GM12801 (cell line): ENCODE measurements around the gene EPHA2.

Experiments used
- TF ChIP-seq, protein P1 (sequence below): IDR thresholded peaks from one replicate; pipeline ENCODE4 v1.5.1; 2011; ENCODE audit warnings: control low read depth; ENCODE audit not compliant: insufficient read length; ENCODE audit errors: extremely low read depth

EPHA2 gene

DNA sequence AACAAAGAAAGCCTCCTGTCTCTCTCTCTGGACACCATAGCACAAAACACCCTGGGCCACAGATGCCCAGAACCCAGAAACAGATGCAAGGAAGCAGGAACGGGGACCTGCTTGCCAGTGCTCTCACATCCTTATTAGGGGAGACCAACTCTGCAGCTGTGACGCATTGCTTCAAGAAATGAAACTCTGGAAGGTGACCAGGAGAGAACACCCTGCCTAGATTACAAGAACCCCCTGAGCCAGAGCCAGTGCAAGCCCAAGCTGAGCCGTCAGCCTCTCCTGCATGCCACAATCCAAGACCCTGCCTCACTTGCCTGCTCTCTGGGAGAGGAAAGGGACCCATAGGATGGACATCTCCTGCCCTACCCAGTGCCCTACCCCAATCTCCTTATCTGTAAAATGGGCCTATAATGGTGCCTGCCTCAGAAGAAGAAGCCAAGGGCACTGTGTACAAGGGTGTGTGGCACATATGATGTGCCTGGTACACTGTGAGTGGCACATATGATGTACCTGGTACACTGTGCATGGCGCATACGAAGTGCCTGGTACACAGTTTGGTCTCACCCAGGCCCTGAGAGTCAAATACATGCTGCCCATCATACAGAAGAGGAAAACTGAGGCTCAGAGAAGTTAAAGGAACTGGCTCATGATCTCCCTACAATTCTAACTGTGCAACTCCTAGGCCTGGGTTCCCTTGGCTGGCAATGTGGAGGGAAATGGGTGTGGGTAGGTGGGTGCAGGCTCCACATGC is 65.6 kb downstream of the EPHA2 start:
- TF ChIP-seq, protein P1, sequence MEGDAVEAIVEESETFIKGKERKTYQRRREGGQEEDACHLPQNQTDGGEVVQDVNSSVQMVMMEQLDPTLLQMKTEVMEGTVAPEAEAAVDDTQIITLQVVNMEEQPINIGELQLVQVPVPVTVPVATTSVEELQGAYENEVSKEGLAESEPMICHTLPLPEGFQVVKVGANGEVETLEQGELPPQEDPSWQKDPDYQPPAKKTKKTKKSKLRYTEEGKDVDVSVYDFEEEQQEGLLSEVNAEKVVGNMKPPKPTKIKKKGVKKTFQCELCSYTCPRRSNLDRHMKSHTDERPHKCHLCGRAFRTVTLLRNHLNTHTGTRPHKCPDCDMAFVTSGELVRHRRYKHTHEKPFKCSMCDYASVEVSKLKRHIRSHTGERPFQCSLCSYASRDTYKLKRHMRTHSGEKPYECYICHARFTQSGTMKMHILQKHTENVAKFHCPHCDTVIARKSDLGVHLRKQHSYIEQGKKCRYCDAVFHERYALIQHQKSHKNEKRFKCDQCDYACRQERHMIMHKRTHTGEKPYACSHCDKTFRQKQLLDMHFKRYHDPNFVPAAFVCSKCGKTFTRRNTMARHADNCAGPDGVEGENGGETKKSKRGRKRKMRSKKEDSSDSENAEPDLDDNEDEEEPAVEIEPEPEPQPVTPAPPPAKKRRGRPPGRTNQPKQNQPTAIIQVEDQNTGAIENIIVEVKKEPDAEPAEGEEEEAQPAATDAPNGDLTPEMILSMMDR = no peak

DNA sequence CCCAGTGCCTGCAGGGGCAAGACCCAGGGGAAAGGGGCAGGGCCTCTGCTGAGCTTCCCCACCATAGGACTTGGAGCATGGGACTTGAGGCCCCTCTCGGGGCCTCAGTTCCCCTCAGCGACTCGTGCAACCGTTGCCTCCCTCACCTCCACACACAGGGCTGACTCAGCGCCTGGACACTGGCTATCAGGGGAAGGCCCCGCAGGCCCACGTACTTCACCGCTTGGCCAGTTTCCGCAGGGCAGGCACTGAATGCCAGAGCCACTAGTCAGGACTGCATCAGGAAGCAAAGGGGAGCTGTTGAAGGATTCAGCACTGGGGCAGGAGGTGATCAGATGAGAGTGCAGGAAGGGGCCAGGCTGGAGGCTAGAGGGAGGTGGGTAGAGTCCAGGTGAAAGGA is 66.9 kb downstream of the EPHA2 start:
- TF ChIP-seq, protein P1 = no peak

DNA sequence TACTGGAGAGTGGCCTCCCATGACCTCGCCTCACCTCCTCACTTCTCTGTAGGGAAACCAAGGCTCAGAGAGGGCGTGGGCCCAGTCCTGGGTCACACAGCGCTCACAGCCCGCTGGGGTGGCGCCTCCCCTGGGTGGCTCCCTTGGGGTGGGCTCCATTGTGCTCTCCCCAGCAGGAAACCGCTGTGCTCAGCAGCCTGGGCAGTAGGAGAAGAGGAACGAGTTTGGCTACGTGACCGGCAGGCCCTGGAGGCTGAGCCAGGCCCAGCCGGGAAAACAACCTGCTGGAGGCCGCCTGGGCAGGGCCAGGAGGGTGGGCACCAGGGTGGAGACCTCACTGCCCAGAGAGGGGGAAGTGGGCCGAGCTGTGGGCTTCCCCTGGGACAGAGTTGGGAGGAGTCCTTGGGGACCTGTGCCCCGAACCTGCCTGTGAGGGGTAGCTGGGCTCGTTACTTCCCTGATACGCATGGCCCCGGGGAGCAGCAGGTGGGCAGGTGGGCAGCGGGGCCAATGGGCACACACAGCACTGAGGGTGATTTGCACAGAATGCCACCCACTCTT is 67.4 kb downstream of the EPHA2 start:
- TF ChIP-seq, protein P1 = no peak

DNA sequence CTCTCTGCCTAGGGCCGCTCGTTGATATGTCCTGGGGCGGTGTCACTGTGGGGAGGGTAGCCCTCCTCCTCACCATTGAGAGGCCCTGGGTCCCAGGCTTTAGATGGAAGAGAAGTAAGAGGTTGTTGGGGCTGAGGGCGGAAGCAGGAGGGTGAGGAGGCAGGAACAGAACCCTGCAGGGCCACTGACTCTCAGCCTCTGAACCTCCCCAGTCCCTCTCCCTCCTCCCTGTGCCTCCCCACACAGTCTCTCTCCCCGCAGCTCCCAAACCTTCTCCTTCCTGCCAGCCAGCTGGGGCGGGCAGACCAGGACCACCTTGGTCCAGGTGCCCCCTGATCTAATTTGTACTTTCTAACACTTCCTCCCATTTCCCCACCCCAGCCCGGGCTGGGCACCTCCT is 68.1 kb downstream of the EPHA2 start:
- TF ChIP-seq, protein P1 = no peak

DNA sequence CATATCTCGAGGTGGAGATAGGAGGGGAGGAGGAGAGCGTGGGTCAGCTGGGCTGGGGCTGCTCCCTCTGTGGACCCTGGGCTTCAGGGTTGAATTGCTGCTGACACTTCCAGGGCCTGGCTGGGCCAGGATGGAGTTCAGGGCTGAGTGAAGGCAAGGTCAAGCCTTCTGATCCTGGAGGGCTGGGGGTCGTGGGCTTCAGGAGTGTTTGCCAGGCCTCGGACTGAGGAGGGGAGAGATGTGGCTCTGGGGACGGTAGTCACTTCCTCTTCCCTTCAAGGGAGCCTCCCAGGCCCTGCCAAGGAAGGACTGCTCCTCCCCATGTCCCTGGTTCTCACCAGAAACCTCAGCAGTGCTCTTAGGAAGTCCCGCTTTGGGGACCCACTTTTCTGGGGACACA is 70.3 kb downstream of the EPHA2 start:
- TF ChIP-seq, protein P1 = no peak

DNA sequence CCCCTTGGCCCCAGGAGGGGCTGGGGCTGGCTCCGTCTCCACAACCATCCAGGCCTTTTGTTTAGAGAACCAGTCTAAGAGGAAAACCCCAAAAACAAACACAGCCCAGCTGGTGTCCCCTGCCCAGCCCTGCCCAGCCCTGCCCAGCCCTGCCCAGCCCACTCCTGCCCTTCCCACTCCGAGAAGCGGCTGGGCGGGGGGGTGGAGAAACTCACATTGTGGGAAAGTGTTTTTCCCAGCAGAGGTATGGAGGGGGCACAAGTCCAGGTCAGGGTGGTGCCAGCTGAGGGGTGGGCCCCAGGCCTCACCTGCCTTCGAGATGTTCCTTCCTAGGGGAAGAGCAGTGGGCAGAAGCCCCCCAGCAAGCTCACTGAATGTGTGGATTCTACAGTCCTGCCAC is 72.4 kb downstream of the EPHA2 start:
- TF ChIP-seq, protein P1 = no peak

DNA sequence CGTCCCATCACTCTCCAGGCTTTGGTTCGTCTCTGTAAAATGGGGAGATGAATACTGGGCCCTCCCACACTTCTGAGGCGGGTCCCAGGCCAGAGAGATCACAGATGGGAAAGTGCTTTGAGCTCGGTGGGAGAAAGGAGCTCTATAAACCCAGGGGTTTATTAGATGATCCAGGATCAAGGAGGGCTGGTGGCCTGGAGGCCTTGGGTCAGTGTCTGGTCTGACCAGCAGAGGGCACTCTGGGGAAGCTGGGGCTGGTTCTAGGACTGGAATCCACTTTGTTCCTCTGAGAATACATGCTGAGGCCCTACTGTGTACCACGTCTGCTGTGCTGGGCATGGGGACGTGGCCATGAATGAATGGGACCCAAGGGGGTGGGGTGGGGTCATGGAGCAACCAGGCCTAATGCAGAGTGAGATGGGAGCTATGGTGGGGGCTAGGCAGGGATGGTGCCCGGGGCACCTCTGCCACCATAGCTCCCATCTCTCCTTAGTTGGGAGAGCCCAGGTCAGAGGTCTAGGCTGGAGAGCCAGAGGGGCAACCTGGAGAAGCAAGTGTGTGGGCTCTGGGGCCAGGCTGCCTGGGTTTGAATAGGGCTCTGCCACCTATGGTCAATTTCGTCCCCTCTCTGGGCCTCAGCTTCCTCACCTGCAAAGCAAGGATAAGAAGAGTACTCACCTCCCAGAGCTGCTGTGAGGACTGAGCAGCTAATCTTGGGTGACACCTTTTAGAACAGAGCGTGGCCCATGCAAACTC is 73.4 kb downstream of the EPHA2 start:
- TF ChIP-seq, protein P1 = no peak
